SK-N-SH (cell line): ENCODE data around the gene PNPLA5. TPM values are rescaled to one million over a fixed set of nuclear protein-coding genes. Genes with fewer than 3 reads are reported as not detected.
"Not testable (repeated sequence)": the region's sequence is repeated elsewhere in the genome, so short reads cannot be mapped to it uniquely, and the experiment has no call there.

Experiments used
- CTCF ChIA-PET: fragments of 300-600, 350-600 bp; formaldehyde crosslinking; extraction: SDS; loops from one replicate; lab custom pipeline; 2021; lab: Yijun Ruan, JAX
- POLR2A ChIA-PET: fragments of 350-600 bp; sonication (Branson Sonifier 250); formaldehyde crosslinking; extraction: SDS; loops from one replicate; lab custom pipeline; 2020; ENCODE audit warnings: antibody characterized with exemption, inconsistent platforms; lab: Yijun Ruan, JAX
- DNase-seq: peaks from one replicate; pipeline ENCODE4 v3.0.0; 2012
- H2AFZ ChIP-seq: fragments of 200-600 bp; sonication (generic); 2 replicates; pipeline ENCODE4 v1.8.1; 2016; ENCODE audit warnings: antibody characterized with exemption, mild to moderate bottlenecking, low read depth
- H3F3A ChIP-seq: fragments of 200-600 bp; sonication (generic); replicated peaks from 2 replicates; pipeline ENCODE3; 2016; ENCODE audit warnings: antibody characterized with exemption, mild to moderate bottlenecking; ENCODE audit not compliant: insufficient read depth
- H3K27ac ChIP-seq, 2 experiments: fragments of 200-500 bp in 1 of 2; fragments of 200-600 bp in 1 of 2; sonication (Bioruptor generic) in 1 of 2; sonication (generic), shearing (Covaris generic) in 1 of 2; 2 replicates each; pipeline versions ENCODE4 v1.5.1 to v1.6.1; 2014 to 2016; ENCODE audit warnings: low read depth in 2 of 2, inconsistent platforms in 1 of 2, low read length in 1 of 2, mild to moderate bottlenecking in 1 of 2, mixed read lengths in 1 of 2
- H3K27me3 ChIP-seq: fragments of 200-600 bp; sonication (generic), shearing (Covaris generic); 2 replicates; pipeline ENCODE4 v1.6.1; 2016; ENCODE audit warnings: mixed run types; ENCODE audit not compliant: insufficient read depth
- H3K36me3 ChIP-seq, 2 experiments: fragments of 200-500 bp in 1 of 2; fragments of 200-600 bp in 1 of 2; sonication (Bioruptor generic) in 1 of 2; sonication (generic) in 1 of 2; replicated peaks in 1 of 2; 2 replicates each; pipeline versions ENCODE3 to v1.5.1; 2014 to 2016; ENCODE audit warnings: low read length in 1 of 2, mild to moderate bottlenecking in 1 of 2; ENCODE audit not compliant: insufficient read depth in 2 of 2, control insufficient read depth in 1 of 2
- H3K4me1 ChIP-seq, 2 experiments: fragments of 200-500 bp in 1 of 2; fragments of 200-600 bp in 1 of 2; sonication (Bioruptor generic) in 1 of 2; sonication (generic), shearing (Covaris generic) in 1 of 2; 2 replicates each; pipeline versions ENCODE4 v1.5.1 to v1.6.1; 2014 to 2016; ENCODE audit warnings: low read depth in 1 of 2, low read length in 1 of 2, mixed run types in 1 of 2; ENCODE audit not compliant: insufficient read depth in 2 of 2, control insufficient read depth in 1 of 2
- H3K4me2 ChIP-seq: fragments of 200-600 bp; sonication (generic), shearing (Covaris generic); 2 replicates; pipeline ENCODE4 v1.6.1; 2017; ENCODE audit warnings: mixed run types
- H3K4me3 ChIP-seq, 2 experiments: fragments of 200-500 bp in 1 of 2; fragments of 200-600 bp in 1 of 2; sonication (Bioruptor generic) in 1 of 2; sonication (generic), shearing (Covaris generic) in 1 of 2; 2 replicates each; pipeline versions ENCODE4 v1.5.1 to v1.8.1; 2014 to 2016; ENCODE audit warnings: low read depth in 2 of 2, inconsistent platforms in 1 of 2, low read length in 1 of 2, mild to moderate bottlenecking in 1 of 2, mixed read lengths in 1 of 2, moderate library complexity in 1 of 2
- H3K79me2 ChIP-seq: fragments of 200-600 bp; sonication (generic); 2 replicates; pipeline ENCODE4 v1.8.1; 2017; ENCODE audit warnings: mild to moderate bottlenecking; ENCODE audit not compliant: insufficient read depth
- H3K9ac ChIP-seq: fragments of 200-600 bp; sonication (generic); 2 replicates; pipeline ENCODE4 v1.6.1; 2017; ENCODE audit warnings: mixed run types
- H3K9me2 ChIP-seq: fragments of 200-600 bp; sonication (generic); 2 replicates; pipeline ENCODE4 v1.6.1; 2017; ENCODE audit warnings: mixed run types
- H3K9me3 ChIP-seq: fragments of 200-600 bp; sonication (generic); 2 replicates; pipeline ENCODE4 v1.6.1; 2017; ENCODE audit warnings: mixed run types, mild to moderate bottlenecking, moderate library complexity
- H4K20me1 ChIP-seq: fragments of 200-600 bp; sonication (generic); 2 replicates; pipeline ENCODE4 v1.6.1; 2017; ENCODE audit warnings: mild to moderate bottlenecking, mixed run types; ENCODE audit not compliant: insufficient read depth
- CTCF ChIP-seq: fragments of 200-600 bp; sonication (generic); IDR thresholded peaks from 2 replicates; pipeline ENCODE4 v1.6.1; 2017; ENCODE audit warnings: antibody characterized with exemption, mild to moderate bottlenecking, moderate library complexity
- GABPA ChIP-seq: IDR thresholded peaks from 2 replicates; pipeline ENCODE4 v1.4.0; 2012; ENCODE audit warnings: low read depth, mild to moderate bottlenecking
- MAX ChIP-seq: IDR thresholded peaks from 2 replicates; pipeline ENCODE4 v1.4.0; 2012; ENCODE audit warnings: low read depth
- POLR2AphosphoS5 ChIP-seq: IDR thresholded peaks from 2 replicates; pipeline ENCODE4 v1.6.1; 2012; ENCODE audit warnings: low read depth, low read length
- REST ChIP-seq: IDR thresholded peaks from 2 replicates; pipeline ENCODE4 v1.6.1; 2012; ENCODE audit warnings: mild to moderate bottlenecking, low read depth, low read length, moderate library complexity
- TEAD4 ChIP-seq: IDR thresholded peaks from 2 replicates; pipeline ENCODE4 v1.4.0; 2012; ENCODE audit warnings: mild to moderate bottlenecking, borderline replicate concordance; ENCODE audit not compliant: insufficient read depth
- USF2 ChIP-seq: fragments of 150-350 bp; IDR thresholded peaks from 2 replicates; pipeline ENCODE4 v1.6.1; 2017; ENCODE audit warnings: antibody characterized with exemption, low read length, low read depth, borderline replicate concordance
- YY1 ChIP-seq: IDR thresholded peaks from 2 replicates; pipeline ENCODE4 v1.4.0; 2012; ENCODE audit warnings: low read depth, mild to moderate bottlenecking
- WGBS: methylation state at CpG from one replicate; pipeline ENCODE4 v1.1.6; 2017; ENCODE audit warnings: low lambda C conversion rate; 5-methylcytosine and 5-hydroxymethylcytosine counted together
- polyA plus RNA-seq, 3 experiments: library from polyadenylated mRNA; depleted of rRNA; stranded (reverse); fragments of >200 nt; gene quantifications; 2 replicates each; pipeline ENCODE4 v1.2.3, GENCODE V29; 2012

PNPLA5 gene
- polyA plus RNA-seq, 1 of the 3 experiments (the other 2 are of a cell fraction), result not detected

- Histone ChIP-seq H3K9me3 (no peaks in the 10 kb centered on the region), H3K9me2 (no peaks in the 10 kb centered on the region), H3K4me1 (no peaks in the 10 kb centered on the region), H3K36me3 (no peaks in the 10 kb centered on the region), H3K4me3 (no peak overlapping the region), H3F3A (no peaks in the 10 kb centered on the region), H3K9ac (no peak overlapping the region), H2AFZ (no peak overlapping the region), H3K27ac (no peak overlapping the region), H3K4me2 (no peak overlapping the region), H4K20me1 (no peaks in the 10 kb centered on the region), H3K79me2 (no peaks in the 10 kb centered on the region), H3K27me3 (no peaks in the 10 kb centered on the region)
- no peak for DNase-seq
- CTCF ChIA-PET, result no interaction called here
- WGBS, result 52% methylated on average over 5 of the region's 5 CpGs
- TF ChIP-seq YY1, result no peak
- TF ChIP-seq REST, result no peak
- no peak for TF ChIP-seq GABPA
- TF ChIP-seq MAX, result no peak
- TF ChIP-seq POLR2AphosphoS5, result no peak
- no peak for TF ChIP-seq TEAD4
- TF ChIP-seq CTCF, result no peak
- TF ChIP-seq USF2, result no peak
- POLR2A ChIA-PET, result no interaction called here
These were observed 22.0 kb downstream of the PNPLA5 start for GRCh38 chr22:43869799-43870198.

- H3K9me2 ChIP-seq, H4K20me1 ChIP-seq, H2AFZ ChIP-seq, H3K79me2 ChIP-seq, H3K27ac ChIP-seq, H3K27me3 ChIP-seq, H3K4me2 ChIP-seq, H3K36me3 ChIP-seq, H3K4me3 ChIP-seq, H3F3A ChIP-seq, H3K9me3 ChIP-seq, DNase-seq, POLR2A ChIA-PET, H3K9ac ChIP-seq, H3K4me1 ChIP-seq: not testable (repeated sequence)
- WGBS, result 17% methylated on average over 4 of the region's 4 CpGs
- CTCF ChIA-PET, result interaction anchor here (1.8 kb wide), 1 partner anchor 16 kb away, joined by 9 read pairs; no protein-coding TSS in a partner anchor
These were observed 22.8 kb downstream of the PNPLA5 start for GRCh38 chr22:43869001-43869400.
